ENCODE data around the gene GNAZ.

DNA sequence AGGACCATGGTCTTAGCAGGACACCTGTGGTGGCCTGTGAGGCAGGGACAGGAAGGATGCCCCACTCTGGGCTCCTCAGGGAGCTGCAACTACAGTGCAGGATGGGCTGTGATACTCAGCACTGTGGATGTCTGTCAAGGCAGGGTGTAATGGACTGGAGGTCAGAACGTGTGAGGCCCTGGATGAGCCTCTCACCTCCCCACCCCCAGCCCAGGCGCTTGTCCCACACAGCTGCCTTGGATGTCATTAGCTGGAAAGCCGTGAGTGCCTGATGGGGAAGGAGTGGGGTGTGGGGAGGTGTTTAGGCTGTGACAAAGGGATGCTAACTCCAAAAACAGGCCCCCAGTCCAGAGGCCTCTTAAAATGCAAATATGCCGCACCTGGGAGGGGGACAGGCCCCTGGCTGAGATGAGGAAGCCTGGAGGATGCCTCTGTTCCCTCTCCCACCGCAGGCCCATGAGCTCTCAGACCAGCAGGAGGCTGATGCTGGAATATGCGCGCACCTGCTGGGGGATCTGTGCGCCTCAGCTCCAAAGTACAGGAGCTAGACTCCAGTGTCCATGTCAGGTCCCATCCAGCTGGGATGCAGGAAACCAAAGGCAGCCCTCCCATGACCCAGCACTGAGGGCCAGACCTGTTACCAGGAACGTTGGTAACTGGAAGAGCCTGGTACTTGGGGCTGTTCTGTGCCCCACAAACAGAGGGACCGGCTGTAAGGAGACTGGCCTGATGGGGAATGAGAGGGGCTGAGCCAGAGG, 46.4 kb downstream of the GNAZ start:
- TF ChIP-seq, protein P1, sequence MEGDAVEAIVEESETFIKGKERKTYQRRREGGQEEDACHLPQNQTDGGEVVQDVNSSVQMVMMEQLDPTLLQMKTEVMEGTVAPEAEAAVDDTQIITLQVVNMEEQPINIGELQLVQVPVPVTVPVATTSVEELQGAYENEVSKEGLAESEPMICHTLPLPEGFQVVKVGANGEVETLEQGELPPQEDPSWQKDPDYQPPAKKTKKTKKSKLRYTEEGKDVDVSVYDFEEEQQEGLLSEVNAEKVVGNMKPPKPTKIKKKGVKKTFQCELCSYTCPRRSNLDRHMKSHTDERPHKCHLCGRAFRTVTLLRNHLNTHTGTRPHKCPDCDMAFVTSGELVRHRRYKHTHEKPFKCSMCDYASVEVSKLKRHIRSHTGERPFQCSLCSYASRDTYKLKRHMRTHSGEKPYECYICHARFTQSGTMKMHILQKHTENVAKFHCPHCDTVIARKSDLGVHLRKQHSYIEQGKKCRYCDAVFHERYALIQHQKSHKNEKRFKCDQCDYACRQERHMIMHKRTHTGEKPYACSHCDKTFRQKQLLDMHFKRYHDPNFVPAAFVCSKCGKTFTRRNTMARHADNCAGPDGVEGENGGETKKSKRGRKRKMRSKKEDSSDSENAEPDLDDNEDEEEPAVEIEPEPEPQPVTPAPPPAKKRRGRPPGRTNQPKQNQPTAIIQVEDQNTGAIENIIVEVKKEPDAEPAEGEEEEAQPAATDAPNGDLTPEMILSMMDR (IDR thresholded peaks at IDR 0.05; ENCODE audit: low read depth, low read length): no peak
- TF ChIP-seq, protein P2, sequence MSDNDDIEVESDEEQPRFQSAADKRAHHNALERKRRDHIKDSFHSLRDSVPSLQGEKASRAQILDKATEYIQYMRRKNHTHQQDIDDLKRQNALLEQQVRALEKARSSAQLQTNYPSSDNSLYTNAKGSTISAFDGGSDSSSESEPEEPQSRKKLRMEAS (IDR thresholded peaks at IDR 0.05; ENCODE audit: low read depth, low read length): no peak

Data from NB4 (cell line).